ENCODE measurements around the gene MRE11.

GRCh38 chr11:94469416-94469815 lies 24.2 kb downstream of the MRE11 start:
- TF ChIP-seq CTCF (IDR thresholded peaks at IDR 0.05) (no peak), POLR2A (IDR thresholded peaks at IDR 0.05) (no peak), POLR2AphosphoS5 (IDR thresholded peaks at IDR 0.05) (no peak), EP300 (IDR thresholded peaks at IDR 0.05) (no peak)

Data from upper lobe of left lung (tissue), 4 donors.